Measurements from ENCODE around the gene WWC2.

GRCh38 chr4:183335369-183335940 is 236.4 kb downstream of the WWC2 start:
- TF ChIP-seq POLR2A (IDR thresholded peaks at IDR 0.05; ENCODE audit: extremely low read depth, insufficient read length) (no peak), MAX (IDR thresholded peaks at IDR 0.05; ENCODE audit: low read depth, low read length) (no peak), CTCF (IDR thresholded peaks at IDR 0.05; ENCODE audit: low read depth, low read length) (no peak)

Data from NB4 (cell line).